Parathyroid adenoma (tissue), 2 donors: Measurements from ENCODE around the gene SEMA5B.

Experiments used
- H2AFZ ChIP-seq: fragments of 300-600 bp; sonication (generic); one replicate; pipeline ENCODE4 v1.7.0; 2017; ENCODE audit warnings: antibody characterized with exemption, mild to moderate bottlenecking
- H3K27ac ChIP-seq: fragments of 300-600 bp; sonication (generic); one replicate; pipeline ENCODE4 v1.7.0; 2017
- H3K27me3 ChIP-seq: fragments of 300-600 bp; sonication (generic); one replicate; pipeline ENCODE4 v1.7.0; 2017; ENCODE audit warnings: low read length; ENCODE audit not compliant: control insufficient read depth, insufficient read depth
- H3K36me3 ChIP-seq: fragments of 300-600 bp; sonication (generic); one replicate; pipeline ENCODE4 v1.7.0; 2017; ENCODE audit warnings: low read length; ENCODE audit not compliant: control insufficient read depth, insufficient read depth
- H3K4me1 ChIP-seq: fragments of 300-600 bp; sonication (generic); one replicate; pipeline ENCODE4 v1.7.0; 2017; ENCODE audit warnings: control low read depth
- H3K4me2 ChIP-seq: fragments of 300-600 bp; sonication (generic); one replicate; pipeline ENCODE4 v1.7.0; 2017; ENCODE audit warnings: low read length
- H3K4me3 ChIP-seq: fragments of 300-600 bp; sonication (generic); one replicate; pipeline ENCODE4 v1.7.0; 2017; ENCODE audit warnings: low read depth, low read length
- H3K79me2 ChIP-seq: fragments of 300-600 bp; sonication (generic); one replicate; pipeline ENCODE4 v1.7.0; 2017; ENCODE audit warnings: control low read depth
- H3K9ac ChIP-seq: fragments of 300-600 bp; sonication (generic); one replicate; pipeline ENCODE4 v1.7.0; 2017; ENCODE audit warnings: mild to moderate bottlenecking
- H3K9me3 ChIP-seq: fragments of 300-600 bp; sonication (generic); one replicate; pipeline ENCODE4 v1.7.0; 2017; ENCODE audit warnings: low read length; ENCODE audit not compliant: control insufficient read depth
- TF ChIP-seq, protein P1 (sequence below): fragments of 300-600 bp; sonication (generic); IDR thresholded peaks from one replicate; pipeline ENCODE4 v1.7.0; 2017; ENCODE audit warnings: antibody characterized with exemption, mild to moderate bottlenecking
- donor health status: primary hyperparathyroidism.

Gene SEMA5B

DNA sequence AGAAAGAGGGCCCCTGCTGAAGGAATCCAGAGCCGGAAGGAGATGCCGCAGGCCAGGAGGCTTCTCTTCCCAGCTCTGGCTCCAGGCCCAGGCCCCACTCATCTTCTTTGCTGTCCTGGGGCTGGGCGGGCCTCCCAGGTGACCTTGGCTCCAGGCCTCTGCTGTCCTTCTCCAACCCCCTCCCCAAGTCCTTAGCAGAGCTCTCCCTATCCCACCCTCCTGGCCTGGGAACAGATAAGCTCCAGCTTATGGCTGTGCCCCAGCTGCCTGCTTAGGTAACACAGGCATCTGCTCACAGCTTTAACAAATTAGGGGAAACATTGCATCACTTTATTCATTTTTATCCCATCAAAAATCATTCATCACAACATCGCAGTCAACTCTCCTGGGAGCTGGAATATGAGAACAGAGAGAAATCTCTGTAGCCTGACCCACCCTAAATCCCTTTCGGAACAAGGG lies 86.9 kb downstream of the SEMA5B start:
- no peak overlapping the region for H2AFZ ChIP-seq
- no peak overlapping the region for H3K4me2 ChIP-seq
- no peaks in the 10 kb centered on the region for H3K4me1 ChIP-seq
- no peak overlapping the region for H3K9ac ChIP-seq
- no peaks in the 10 kb centered on the region for H3K9me3 ChIP-seq
- no peaks in the 10 kb centered on the region for H3K36me3 ChIP-seq
- H3K27ac ChIP-seq = no peak overlapping the region
- TF ChIP-seq, protein P1, sequence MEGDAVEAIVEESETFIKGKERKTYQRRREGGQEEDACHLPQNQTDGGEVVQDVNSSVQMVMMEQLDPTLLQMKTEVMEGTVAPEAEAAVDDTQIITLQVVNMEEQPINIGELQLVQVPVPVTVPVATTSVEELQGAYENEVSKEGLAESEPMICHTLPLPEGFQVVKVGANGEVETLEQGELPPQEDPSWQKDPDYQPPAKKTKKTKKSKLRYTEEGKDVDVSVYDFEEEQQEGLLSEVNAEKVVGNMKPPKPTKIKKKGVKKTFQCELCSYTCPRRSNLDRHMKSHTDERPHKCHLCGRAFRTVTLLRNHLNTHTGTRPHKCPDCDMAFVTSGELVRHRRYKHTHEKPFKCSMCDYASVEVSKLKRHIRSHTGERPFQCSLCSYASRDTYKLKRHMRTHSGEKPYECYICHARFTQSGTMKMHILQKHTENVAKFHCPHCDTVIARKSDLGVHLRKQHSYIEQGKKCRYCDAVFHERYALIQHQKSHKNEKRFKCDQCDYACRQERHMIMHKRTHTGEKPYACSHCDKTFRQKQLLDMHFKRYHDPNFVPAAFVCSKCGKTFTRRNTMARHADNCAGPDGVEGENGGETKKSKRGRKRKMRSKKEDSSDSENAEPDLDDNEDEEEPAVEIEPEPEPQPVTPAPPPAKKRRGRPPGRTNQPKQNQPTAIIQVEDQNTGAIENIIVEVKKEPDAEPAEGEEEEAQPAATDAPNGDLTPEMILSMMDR = no peak
- no peak overlapping the region for H3K4me3 ChIP-seq
- H3K27me3 ChIP-seq = no peaks in the 10 kb centered on the region
- no peaks in the 10 kb centered on the region for H3K79me2 ChIP-seq

DNA sequence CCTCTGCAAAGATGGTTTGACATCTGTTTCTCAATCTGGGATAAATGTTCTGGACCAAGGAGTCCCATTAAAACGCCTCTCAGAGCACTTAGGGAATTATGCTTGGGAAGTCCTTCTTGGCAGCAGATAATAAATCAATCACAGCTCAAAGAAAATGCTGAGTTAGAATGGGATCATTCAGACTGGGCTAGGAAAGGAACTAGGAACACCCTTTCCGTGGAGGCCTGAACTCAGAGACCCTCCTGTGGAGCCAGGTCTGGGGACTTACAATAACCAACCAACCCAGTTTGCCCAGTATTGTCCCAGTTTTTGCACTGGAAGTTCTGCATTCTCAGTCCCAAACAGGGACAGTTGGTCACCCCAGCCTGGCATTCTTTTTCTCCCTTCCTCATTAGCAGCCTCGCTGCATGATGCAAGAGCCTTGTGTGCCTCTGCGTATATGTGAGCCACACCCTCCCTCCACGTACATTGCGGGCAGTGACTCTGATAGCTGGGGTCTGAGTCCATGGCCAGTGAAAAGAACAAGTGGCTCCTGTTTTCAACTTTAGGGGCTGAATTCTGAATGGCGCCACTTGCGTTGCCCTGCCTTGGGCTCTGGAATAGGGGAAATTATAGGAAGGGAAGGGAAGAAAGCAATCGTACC lies 88.7 kb downstream of the SEMA5B start:
- no peak overlapping the region for H3K4me2 ChIP-seq
- no peak overlapping the region for H3K4me3 ChIP-seq
- no peaks in the 10 kb centered on the region for H3K79me2 ChIP-seq
- H3K4me1 ChIP-seq = no peaks in the 10 kb centered on the region
- no peak overlapping the region for H3K9ac ChIP-seq
- H3K27ac ChIP-seq = no peak overlapping the region
- H2AFZ ChIP-seq = no peak overlapping the region
- H3K9me3 ChIP-seq = no peaks in the 10 kb centered on the region
- H3K36me3 ChIP-seq = no peaks in the 10 kb centered on the region
- H3K27me3 ChIP-seq = no peaks in the 10 kb centered on the region
- TF ChIP-seq, protein P1 = no peak

DNA sequence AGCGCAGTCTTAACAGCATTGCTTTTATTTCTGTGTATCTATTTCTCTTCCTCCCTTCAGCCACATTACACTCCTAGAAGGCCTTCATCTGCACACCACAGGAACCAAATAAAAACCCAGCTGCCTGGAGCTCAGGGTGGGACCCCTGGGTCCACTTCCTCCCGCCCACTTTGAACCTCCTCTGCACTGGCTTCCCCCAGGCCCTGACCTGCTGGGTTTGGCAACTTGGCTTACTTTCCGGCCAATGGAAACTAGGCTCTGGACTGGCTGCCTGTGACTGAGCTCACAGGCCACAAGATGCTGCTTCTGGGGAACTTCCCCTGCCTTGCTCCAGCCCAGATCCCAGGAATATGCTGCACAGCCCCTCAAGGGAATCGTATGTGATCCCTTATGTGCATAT lies 89.8 kb downstream of the SEMA5B start:
- no peaks in the 10 kb centered on the region for H3K79me2 ChIP-seq
- TF ChIP-seq, protein P1 = no peak
- no peaks in the 10 kb centered on the region for H3K36me3 ChIP-seq
- no peak overlapping the region for H3K27ac ChIP-seq
- no peak overlapping the region for H3K9ac ChIP-seq
- no peak overlapping the region for H3K4me2 ChIP-seq
- H3K4me1 ChIP-seq = no peaks in the 10 kb centered on the region
- no peaks in the 10 kb centered on the region for H3K27me3 ChIP-seq
- H3K9me3 ChIP-seq = no peaks in the 10 kb centered on the region
- no peak overlapping the region for H3K4me3 ChIP-seq
- no peak overlapping the region for H2AFZ ChIP-seq

DNA sequence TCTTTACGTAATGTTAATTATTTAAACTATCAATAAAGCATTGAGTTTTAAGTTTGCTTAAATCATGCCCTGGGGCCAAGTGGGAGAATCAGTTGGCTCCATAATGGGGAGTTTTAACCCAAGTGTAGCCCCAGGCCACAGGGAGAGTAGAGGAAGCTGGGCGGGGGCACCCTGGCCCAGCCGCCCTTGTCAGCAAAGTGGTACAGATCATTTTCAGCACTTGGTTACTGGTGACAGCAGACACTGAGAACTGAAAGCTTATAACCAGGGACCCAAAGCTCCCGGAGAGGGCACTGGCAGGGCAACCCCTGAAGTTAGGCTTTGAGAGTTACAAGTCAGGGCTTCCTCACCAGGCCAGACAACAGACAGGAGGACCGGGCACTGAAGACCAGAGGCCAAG lies 90.6 kb downstream of the SEMA5B start:
- TF ChIP-seq, protein P1 = no peak
- Histone ChIP-seq H3K4me3 (no peak overlapping the region), H3K4me2 (no peak overlapping the region), H3K9ac (no peak overlapping the region), H3K36me3 (no peaks in the 10 kb centered on the region), H3K9me3 (no peaks in the 10 kb centered on the region), H3K27ac (no peak overlapping the region), H3K79me2 (no peaks in the 10 kb centered on the region), H3K27me3 (no peaks in the 10 kb centered on the region), H3K4me1 (no peaks in the 10 kb centered on the region), H2AFZ (no peak overlapping the region)

DNA sequence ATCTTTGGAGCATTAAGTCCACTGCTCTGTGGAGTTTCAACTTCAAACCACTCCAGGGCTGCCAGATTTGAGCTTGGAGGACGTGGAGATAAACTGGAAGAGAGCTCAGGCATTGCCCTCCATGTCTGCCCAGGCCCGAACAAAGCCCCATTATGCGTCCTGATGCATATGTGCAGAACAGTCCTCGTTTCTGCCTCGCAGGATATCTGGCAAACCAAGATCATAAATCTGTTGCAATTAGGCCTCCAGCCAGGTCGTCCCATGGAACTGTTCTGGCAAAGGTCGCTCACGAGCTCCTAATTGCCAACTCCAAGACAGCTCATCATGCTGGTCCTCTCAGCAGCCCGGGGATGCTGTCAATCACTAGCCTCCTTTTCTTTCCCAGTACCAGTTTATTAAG lies 91.2 kb downstream of the SEMA5B start:
- H3K27ac ChIP-seq = no peak overlapping the region
- no peak overlapping the region for H3K4me2 ChIP-seq
- no peaks in the 10 kb centered on the region for H3K36me3 ChIP-seq
- no peak overlapping the region for H2AFZ ChIP-seq
- H3K9ac ChIP-seq = no peak overlapping the region
- no peaks in the 10 kb centered on the region for H3K4me1 ChIP-seq
- TF ChIP-seq, protein P1 = no peak
- H3K79me2 ChIP-seq = no peaks in the 10 kb centered on the region
- H3K4me3 ChIP-seq = no peak overlapping the region
- no peaks in the 10 kb centered on the region for H3K27me3 ChIP-seq
- no peaks in the 10 kb centered on the region for H3K9me3 ChIP-seq
